ENCODE results near the gene BCAS1.
"Not testable (repeated sequence)": the region's sequence is repeated elsewhere in the genome, so short reads cannot be mapped to it uniquely, and the experiment has no call there.

The BCAS1 gene

GRCh38 chr20:53982624-53983023 lies 87.8 kb downstream of the BCAS1 start:
- no peak for DNase-seq

- no peak for DNase-seq
Observed at GRCh38 chr20:53981752-53982437, 88.5 kb downstream of the BCAS1 start.

GRCh38 chr20:53981130-53981529 lies 89.3 kb downstream of the BCAS1 start:
- DNase-seq = no peak

- DNase-seq = no peak
Observed at GRCh38 chr20:53980031-53980465, 90.3 kb downstream of the BCAS1 start.

GRCh38 chr20:53978497-53978896 lies 91.9 kb downstream of the BCAS1 start:
- no peak for DNase-seq

GRCh38 chr20:53977391-53977790 lies 93.0 kb downstream of the BCAS1 start:
- DNase-seq = no peak

GRCh38 chr20:53975761-53976160 lies 94.6 kb downstream of the BCAS1 start:
- DNase-seq = no peak

- DNase-seq = no peak
Observed at GRCh38 chr20:53974785-53975555, 95.4 kb downstream of the BCAS1 start.

- DNase-seq = not testable (repeated sequence)
Observed at GRCh38 chr20:53973882-53974281, 96.5 kb downstream of the BCAS1 start.

- DNase-seq = no peak
Observed at GRCh38 chr20:53972179-53972578, 98.2 kb downstream of the BCAS1 start.

- DNase-seq = no peak
Observed at GRCh38 chr20:53971096-53971683, 99.2 kb downstream of the BCAS1 start.

GRCh38 chr20:53970232-53970631 lies 100.2 kb downstream of the BCAS1 start:
- DNase-seq = no peak

GRCh38 chr20:53967527-53967926 lies 102.9 kb downstream of the BCAS1 start:
- no peak for DNase-seq

GRCh38 chr20:53966774-53967398 lies 103.5 kb downstream of the BCAS1 start:
- DNase-seq = no peak

GRCh38 chr20:53964501-53965253 lies 105.7 kb downstream of the BCAS1 start:
- DNase-seq = no peak

- DNase-seq = no peak
Observed at GRCh38 chr20:53964067-53964466, 106.3 kb downstream of the BCAS1 start.

GRCh38 chr20:53963635-53964034 lies 106.8 kb downstream of the BCAS1 start:
- DNase-seq = no peak

GRCh38 chr20:53962388-53962787 lies 108.0 kb downstream of the BCAS1 start:
- no peak for DNase-seq

GRCh38 chr20:53961527-53961926 lies 108.9 kb downstream of the BCAS1 start:
- DNase-seq = no peak

- no peak for DNase-seq
Observed at GRCh38 chr20:53960579-53961272, 109.7 kb downstream of the BCAS1 start.

GRCh38 chr20:53959911-53960578 lies 110.3 kb downstream of the BCAS1 start:
- no peak for DNase-seq

GRCh38 chr20:53958260-53958659 lies 112.1 kb downstream of the BCAS1 start:
- no peak for DNase-seq
